ENCODE results near the gene AKR1C1.
"Not testable (repeated sequence)": the region's sequence is repeated elsewhere in the genome, so short reads cannot be mapped to it uniquely, and the experiment has no call there.

The AKR1C1 gene

DNA sequence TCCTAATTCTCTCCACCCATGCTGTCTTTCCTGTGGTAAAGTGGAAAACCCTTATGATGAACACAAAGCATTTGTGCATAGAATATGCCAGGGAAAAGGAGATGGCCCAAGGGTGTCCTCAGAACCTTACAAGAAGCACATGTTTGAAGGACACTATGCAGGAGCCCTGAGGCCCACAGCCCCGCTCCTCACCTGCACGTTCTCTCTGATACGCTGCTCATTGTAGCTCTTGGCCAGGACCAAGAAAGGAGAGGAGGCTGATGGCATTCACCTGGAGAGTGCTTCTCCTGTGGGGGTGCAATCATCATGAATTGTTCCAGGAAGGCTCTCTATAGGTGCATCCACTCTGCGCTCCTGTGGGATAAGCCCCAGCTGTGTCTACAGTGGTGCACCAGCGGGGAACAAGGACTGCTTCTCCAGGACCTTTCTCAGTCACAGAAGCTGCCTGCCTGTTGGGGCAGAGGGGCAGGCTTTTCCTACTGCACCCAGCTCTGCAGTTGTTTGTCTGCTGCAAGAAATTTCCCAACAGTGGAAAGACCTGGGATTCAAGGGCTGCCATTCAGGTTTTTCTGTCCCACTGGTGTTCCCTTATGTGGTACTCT lies 20.5 kb downstream of the AKR1C1 start:
- DNase-seq (ENCODE audit: low read depth in 2 of 2): no peak

DNA sequence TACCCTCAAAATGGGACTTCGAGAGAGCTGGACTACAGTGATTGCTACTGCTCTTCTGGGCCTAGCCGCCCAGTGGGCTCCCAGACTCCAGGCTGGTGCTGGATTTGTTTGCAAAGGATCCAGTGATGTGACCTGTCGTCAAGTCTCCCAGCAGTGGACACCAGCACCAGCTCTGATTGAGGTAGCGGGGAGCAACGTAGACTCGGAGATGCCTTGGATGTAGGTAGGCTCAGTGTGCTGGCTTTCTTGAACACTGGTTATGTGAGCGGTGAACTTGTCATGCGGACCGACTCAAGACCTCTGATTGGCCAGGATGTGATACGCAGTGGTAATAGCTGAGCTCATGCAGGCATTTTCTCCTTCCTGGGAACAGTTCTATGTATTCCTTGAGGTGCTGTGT lies 21.0 kb downstream of the AKR1C1 start:
- no peak for DNase-seq (ENCODE audit: low read depth in 2 of 2)

DNA sequence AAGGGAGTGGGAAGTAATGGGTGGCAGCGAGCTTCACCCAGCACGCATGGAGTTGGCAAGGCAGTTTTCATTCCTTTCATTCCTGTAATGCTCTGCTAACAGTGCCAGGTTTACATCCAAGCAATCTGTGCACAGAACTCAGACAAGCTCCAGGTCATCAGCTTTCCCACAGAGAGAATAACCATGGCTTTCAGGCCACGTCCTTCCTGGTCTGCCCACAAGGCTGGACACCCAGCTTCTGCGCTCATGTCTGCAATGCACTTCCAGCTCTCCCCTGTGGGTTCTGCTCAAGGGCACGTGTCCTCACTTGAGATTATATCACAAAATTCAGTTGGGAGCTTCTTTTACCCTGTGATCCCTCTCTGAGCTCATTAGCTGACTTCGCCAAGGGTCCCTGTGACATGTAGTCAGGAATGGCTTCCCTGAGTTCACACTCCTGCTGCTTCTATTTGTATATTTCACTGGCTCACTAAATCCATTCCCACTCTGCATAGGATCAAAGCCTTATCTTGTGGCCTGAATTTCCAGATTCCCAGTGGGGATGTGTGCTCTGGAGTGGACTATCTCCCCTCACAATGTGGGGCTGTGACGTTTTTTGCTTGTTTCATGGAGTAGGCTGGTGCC lies 21.9 kb downstream of the AKR1C1 start:
- no peak for DNase-seq (ENCODE audit: low read depth in 2 of 2)

DNA sequence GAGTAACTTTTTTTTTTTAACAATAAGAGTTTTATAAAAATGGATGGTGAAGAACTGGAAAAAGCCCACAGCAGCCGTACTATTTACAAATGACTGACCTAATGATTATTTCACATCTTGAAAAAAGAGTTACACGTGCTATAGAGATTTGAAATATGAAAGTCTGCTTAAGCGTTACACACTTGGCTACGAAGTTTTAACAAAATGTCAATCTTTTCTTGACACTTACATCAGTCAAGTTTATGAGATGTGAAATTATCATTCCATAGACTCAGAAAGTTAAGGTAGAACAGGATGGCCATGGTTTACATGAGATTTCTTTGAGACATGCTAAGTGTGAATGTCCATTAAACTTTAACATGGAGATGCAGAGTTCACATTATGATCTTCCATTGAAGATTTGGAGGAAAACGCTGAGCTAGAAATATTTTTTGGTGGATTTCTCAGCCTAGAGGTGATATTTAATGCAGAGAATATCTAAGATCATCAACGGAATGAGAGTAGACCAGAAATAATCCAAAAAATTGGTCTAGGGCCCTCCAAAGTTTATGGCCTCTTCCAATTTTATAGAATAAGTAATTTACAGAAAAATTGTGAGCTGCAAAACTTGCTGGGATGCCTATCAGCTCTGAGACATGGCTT lies 24.9 kb downstream of the AKR1C1 start:
- DNase-seq (ENCODE audit: low read depth in 2 of 2): not testable (repeated sequence)

DNA sequence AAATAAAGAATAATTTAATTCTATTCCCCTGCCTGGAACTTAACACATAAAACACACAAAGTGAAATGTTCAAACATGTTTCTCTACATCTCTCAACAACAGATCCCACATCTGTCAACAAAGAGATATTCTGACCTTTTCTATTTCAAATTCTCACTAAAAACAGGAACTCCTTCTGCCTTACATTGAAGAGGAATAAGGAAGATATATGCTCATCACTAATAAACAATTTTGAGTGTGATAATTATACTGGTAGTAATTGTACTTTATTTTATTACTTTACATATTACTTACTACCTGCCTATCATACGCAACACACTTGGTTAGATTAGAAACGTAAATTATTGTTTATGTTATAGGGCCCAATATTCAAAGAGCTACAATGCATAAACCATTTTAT lies 27.0 kb downstream of the AKR1C1 start:
- no peak for DNase-seq (ENCODE audit: low read depth in 2 of 2)

DNA sequence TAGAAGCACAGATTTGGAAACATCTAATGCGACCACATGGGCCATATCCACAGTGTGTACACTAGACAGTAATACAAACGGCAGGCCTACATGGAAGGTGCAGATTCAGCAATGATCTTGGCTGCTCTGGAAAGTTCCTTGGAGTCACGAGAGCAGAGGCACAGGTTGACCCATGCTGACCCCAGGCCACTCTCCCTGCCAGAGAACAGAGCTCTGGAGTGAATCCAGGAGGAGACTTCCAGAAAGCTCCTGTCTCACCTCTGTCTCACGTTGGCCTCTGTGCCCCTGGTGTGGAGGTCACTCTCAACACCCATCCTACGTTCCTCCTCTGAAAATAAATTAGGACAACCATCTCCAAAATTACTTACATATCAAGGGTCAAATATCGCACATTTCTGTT lies 28.2 kb downstream of the AKR1C1 start:
- DNase-seq (ENCODE audit: low read depth in 2 of 2): not testable (repeated sequence)

DNA sequence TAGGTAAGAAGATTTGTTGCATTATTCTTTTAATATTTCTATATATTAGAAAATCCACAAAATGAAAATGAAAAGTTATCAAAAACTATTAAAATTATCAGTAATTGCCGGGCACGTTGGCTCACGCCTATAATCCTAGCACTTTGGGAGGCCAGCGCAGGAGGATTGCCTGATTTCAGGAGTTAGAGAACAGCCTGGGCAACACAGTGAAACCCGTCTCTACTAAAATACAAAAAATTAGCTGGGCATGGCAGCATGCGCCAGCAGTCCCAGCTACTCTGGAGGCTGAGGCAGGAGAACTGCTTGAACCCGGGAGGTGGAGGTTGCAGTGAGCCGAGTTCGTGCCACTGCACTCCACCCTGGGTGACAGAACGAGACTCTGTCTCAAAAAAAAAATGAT lies 29.3 kb downstream of the AKR1C1 start:
- DNase-seq (ENCODE audit: low read depth in 2 of 2): not testable (repeated sequence)

DNA sequence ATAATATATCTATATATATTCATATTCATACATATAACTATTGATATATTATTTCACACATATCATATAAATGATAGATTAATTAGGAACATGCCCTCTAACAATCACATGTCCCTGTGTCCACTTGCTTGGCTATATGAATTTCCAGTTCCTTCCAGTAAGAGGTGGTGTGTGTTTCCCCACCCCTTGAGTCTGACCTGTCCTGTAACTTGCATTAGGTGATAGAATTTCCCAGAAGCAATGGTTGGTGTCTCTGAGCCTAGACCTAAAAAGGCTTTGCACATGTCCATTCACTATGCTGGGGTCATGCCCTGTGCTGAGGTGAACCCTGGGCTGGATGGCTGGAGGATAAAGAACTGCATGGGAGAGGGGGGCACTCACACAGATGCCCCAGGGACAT lies 31.0 kb downstream of the AKR1C1 start:
- not testable (repeated sequence) for DNase-seq (ENCODE audit: low read depth in 2 of 2)

DNA sequence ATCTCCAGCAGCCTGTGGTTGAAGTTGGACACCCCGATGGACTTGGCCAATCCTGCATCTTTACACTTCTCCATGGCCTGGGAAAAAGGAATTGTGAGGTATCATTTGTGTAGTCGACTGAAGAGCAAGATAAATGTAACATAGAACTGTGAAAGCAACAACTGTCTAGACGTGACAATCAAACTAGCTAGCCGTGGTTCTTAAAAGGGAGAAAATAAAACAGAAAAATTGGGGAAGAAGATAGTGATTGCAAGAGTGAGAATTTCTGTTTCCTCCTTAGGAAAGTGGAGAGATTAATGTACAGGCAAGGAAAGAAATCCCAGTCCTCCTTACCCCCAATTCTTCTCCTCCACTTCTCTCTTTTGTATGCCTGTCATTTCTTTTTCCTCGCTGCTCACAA lies 35.5 kb downstream of the AKR1C1 start:
- DNase-seq (ENCODE audit: low read depth in 2 of 2): no peak

DNA sequence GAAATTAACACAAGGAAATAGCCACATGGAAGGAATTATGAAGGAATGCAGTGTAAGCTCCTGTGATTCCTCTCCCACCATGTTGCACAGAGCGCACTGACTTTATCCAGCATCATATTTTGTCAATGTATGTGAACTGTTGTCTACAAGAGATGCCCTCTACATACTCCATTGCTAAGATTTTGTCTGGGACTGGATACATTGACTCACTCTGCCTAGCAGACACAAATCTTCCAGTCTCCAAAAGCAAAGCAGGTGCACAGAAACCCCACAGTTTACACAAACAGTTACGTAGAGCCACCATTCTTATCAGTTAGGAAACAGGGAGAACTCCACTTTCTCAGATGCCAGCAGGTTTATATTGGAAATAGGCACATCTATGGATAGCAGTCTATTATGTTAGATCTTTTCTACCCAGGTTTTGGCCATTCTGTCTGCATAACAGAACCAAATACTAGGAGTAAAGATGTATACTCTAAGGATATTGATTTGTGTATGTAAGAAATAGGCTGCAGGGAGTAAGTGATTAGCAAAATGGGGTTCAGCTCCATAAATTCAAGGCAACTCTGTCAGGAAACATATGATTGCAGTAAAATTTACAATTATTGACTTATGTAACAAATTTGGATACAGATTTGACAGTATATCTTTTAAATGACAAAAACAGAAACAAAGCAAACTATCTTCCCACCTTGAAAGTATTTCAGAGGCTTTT lies 39.0 kb downstream of the AKR1C1 start:
- DNase-seq (ENCODE audit: low read depth in 2 of 2): no peak

DNA sequence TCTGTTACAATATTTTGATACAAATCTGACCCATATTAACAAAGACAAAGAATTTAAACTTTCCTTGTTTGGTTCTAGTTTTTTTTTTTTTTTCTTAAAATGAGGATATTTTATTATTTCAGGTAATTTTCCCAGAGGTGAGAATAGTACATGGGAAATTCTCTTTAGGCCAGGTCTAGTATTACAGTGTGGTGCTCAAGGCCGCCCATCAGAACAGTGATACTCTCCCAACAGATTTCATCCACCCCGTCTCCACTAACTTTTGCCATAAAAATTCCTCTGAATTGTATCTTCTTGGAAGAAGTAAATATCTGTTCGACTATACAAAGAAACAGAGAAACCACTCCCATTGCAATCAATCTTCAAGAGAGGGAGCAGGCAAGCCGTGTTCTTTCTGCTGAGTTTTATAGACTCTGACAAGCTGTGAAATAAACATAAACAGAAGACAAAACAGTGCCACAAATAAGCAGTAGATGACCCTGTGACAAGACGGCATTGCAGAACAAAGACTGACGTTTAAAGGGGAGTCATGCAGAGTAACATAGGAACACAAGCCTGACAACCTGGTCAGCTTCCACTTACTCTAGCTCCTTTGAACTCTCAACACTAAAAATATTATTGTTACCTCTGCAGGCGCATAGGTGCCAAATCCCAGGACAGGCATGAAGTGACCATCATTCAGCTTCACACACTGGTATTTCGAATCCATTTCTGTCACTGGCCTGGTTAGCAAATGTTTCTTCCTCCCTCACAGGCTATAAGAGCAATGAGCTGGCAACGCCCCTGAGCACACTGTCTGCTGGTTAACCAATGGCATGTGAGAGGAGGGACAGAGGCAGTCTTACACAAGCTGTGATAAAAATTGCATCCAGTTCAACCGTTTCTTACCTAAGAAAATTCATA lies 40.2 kb downstream of the AKR1C1 start, which contains the start of gene AKR1C2:
TSS of gene AKR1C2 (minus strand) at position 731 of the 903 bp plus-strand sequence. CDS start at position 709, 22 bp downstream.
- not testable (repeated sequence) for DNase-seq (ENCODE audit: low read depth in 2 of 2)

DNA sequence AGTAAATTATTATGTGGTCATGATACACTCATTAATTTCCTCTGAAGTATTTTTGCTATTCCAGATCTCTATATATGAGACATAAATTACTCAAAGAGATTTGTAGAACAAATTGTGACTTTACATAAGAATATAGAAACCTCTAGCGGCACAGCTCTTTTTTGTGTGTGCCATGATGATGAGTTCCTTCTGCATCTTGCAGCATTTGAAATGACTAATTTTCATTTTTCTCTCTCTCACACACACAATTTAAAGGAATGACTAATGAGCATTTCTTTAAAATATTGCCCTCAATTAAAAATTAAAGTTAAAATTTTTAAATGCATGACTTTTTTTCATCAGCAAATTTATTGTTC lies 40.8 kb downstream of the AKR1C1 start:
- not testable (repeated sequence) for DNase-seq (ENCODE audit: low read depth in 2 of 2)

DNA sequence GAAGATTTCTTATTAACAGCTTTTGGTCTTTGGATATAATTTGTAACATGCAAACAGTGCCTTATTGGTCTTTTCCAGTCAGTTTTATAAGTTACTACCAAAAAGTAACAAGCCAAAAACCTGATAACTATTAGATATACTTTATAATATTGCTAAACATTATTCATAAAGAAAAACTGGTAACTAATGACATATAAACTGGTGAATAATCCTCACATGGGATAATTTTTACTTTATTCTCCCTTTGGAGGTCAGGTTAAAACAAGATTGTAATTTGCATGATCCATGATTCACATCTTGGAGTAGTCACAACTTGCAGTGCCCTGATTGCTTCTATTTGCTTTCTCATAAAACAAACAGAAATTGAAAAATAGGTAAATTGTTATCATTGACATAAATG lies 41.3 kb downstream of the AKR1C1 start:
- DNase-seq (ENCODE audit: low read depth in 2 of 2): not testable (repeated sequence)

DNA sequence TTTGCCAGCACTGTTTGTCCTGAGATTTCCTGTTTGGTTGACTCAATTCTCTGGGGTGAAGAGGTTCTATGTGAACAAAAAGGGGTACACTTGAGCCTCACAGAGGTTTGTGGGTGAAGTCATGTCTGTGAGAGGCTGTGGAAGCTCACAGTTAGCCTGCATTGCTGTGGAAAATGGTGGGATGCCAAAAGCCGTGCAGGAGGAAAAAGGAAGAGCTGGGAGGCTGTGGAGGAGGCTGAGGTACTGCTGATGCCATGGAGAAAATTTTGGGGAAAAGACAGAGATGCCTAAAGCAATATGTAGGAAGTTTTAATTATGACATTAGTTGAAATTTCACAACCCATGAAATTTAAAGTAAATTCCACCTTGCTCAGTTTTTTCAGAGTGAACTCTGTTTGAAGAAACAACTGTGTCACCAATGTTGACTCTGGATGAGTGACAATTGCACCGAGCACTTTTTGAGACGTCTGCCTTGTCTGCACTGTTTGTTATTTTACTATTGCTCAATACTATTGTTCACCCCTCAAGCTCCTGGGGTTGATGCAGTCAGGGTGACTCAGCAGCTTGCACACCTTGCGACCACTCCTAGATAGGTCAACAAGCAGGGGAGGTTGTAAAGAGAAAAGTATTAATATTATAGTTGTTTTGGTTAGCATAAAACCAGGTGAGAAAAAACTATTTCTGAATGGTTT lies 45.8 kb downstream of the AKR1C1 start:
- DNase-seq (ENCODE audit: low read depth in 2 of 2): not testable (repeated sequence)

DNA sequence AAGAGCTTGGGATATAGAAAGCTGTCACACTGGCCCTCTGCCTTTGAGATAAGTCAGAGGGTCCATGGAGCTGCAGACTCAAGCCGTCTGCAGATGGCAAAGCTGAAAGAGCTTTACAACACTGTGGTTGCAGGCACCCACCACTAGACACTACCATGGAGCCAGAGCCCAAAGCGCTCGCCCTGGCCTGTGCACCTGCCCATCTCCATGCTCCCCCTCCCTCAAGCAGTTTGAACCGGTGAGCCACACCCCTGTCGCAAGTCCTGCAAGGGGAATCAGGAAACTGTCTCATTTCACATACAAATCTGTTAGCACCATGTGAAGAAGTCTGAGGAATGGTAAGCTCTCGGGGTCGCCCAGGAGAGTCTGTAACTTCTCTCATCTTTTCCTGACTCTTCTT lies 46.8 kb downstream of the AKR1C1 start:
- not testable (repeated sequence) for DNase-seq (ENCODE audit: low read depth in 2 of 2)

DNA sequence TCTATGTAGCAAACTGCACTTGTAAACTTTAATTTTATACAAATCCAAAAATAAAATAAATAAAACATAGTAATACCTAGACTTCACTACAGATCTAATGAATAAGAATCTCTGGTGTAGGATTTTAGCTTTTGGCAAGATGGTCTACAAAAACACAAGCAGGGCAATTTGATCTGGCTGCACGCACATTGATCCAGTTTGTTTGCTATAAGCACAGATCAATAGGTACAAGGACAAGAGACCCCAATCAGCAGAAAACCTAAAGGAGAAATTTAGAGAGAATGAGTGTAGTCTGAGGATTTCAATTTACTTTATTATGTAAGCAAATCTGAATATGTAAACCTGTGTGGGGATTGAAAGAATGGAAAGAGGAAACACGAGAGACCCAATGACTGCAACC lies 48.2 kb downstream of the AKR1C1 start:
- not testable (repeated sequence) for DNase-seq (ENCODE audit: low read depth in 2 of 2)

DNA sequence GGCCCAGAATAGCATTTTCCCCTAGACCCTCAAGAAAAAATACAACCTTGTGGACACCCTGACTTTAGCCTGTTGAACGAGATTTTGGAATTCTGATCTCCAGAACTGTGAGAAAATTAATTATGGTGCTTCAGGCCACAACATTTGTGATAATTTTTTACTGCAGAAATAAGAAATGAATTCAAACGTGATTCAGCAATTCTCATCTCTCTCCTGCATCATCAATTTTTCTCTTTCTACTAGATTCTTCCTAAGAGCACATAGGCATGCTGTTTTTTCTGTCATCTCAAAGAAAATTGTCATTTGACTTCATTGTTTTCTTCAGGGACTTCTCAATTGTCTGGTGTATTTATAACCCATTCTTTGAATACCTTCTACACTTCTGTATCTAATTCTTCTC lies 49.4 kb downstream of the AKR1C1 start:
- no peak for DNase-seq (ENCODE audit: low read depth in 2 of 2)

DNA sequence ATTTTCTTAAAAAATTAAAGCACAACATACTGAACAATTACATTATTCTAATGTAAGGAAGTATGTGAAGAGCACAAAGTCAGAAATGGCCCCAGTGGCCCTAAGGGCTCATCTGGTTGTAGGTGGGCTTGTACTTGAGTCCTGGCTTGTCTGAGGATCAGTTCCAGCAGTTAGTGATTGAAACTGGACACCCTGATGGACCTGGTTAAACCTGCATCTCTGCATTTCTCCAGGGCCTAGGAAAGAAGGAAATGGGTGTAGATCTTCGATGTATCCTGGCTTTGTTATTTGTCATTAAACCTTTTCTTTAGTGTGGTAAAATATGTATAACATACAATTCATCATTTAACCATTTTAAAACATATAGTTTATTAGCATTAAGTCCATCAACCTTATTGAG lies 50.2 kb downstream of the AKR1C1 start:
- DNase-seq (ENCODE audit: low read depth in 2 of 2): no peak

DNA sequence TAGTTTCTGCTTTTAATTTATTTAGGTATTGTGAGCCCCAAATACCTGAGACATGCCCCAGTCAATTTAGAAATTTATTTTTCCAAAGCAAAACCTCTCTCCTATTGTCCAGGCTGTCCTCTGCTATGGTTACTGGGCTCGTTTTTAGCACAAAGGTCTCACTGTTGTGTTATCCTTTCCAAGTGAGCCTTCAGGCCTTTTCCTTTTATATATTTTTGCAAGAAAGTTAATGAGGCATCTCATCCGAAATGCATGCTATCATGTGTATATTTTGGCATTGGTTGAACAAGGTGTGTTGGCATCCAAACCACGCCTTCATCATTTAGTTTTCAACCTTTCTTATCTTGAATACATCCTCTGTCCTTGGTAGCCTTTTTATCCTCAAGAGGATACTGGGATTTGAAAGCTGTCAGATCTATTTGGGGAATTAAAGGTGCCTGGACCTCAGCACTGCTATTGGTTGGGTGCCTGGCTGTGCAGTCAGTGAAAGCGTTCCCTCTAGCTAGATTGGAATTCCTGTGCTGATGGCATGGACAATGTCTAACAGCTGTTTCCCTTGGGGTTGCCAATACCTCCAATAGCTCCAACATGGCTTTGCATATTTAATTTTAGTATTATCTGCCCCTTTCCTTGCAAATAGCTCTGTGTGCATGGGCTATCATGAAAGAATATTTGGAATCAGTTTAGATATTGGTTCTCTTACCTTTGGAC lies 51.1 kb downstream of the AKR1C1 start:
- not testable (repeated sequence) for DNase-seq (ENCODE audit: low read depth in 2 of 2)

DNA sequence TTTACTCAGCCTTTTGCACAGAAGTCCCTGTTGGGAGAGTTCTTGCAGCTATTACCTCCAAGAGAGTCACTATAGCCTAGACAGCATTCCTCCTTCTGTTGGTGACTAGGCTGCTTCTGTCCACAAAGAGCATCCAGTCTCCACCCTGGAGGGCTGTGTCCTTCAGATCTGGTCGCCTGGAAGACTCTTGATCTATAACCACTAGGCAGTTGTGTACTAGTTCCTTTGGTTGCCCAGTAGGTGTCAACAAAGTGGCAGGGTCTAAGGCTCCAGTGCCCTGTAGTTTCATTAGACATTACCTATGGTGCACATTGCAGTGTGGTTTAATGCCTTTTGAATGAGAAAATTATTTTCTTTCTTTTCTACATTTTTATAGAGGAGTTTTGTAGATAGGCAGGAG lies 51.7 kb downstream of the AKR1C1 start:
- no peak for DNase-seq (ENCODE audit: low read depth in 2 of 2)

Data from fibroblast of skin of left biceps (primary cell).